Fibroblast of skin of left biceps (primary cell): ENCODE data around the gene NOD2.
A peak's percentile ranks its signal among the peaks of the same experiment; 100 is the strongest.

Source experiments
- DNase-seq, 2 experiments: peaks; one replicate each; pipeline ENCODE4 v3.0.0-alpha.2; 2013; ENCODE audit warnings: low read depth in 2 of 2

Gene NOD2

DNA sequence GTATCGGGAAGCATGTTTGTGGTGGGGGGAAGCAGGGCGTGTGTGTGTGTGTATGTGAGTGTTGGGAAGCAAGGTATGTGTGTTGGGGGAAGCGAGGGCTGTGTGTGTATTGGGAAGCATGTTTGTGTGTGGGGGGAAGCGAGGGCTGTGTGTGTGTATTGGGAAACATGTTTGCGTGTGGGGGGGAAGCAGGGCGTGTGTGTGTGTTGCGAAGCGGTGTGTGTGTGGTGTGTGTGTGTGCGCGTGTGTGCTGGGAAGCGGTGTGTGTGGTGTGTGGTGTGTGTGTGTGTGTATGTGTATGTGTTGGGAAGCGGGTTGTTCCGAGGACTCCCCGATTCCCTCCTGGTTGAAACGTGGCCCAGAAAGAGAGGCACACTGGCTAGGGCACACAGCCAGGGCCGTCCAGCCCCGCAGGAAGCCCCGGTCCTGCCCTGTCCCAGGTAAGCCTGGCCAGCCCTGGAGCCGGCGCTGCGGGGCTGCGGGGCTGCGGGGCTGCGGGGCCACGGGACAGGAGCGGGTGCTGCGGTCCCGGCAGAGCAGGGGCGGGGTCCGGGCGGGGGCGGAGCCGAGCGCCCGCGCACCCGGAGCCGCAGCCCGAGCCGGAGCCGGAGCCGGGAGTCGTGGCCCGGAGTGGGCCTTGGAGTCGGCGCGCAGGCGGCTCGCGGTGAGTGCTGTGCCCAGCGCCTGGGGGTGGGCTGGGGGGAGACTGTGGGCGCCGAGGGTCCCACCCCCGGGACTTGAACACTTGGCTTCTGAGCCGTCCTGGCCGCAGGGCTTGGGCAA, at the start of gene NOD2:
TSS of gene NOD2 (plus strand) at position 608 of the 783 bp plus-strand sequence. CDS start 5,890 bp downstream, outside the sequence.
- no peak for DNase-seq

DNA sequence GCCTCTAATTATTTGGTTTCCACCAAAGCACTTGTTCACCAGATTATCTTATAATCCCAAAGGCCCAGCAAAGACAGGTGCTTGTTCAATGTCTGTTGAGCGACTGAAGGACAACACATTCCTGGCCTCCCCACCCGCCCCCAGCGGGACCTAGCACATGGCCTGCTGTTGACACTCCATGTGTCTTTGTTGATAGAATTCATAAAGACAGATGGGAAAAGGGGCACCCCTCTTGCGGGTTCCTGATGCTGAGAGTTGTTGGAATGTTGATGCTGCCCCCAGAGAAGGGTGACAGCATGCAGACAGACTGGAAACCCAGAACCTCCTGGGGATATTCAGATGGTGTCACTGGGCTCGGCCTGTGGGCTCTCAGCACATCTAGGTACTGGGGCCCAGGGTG, 49.2 kb upstream of the NOD2 start:
- DNase-seq = no peak

DNA sequence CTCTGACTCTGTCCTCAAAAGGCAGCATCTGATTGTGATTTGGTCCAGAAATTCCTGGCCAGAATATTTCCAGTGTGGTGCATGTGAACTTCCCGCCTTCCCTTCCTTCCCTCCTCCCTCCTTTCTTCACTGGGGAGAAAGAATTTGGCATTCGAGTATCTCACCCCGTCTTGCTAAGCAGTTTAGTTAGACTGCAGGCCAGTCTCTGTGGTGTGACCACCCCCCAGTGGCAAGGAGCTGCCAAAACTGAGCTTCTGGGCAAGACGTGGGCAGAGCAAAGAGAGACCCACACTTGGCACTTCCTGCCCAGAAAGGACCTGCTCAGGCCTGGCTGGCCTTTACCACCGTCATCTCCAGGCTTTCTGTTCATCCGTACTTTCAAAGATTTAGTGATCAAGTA, 48.7 kb upstream of the NOD2 start:
- no peak for DNase-seq

DNA sequence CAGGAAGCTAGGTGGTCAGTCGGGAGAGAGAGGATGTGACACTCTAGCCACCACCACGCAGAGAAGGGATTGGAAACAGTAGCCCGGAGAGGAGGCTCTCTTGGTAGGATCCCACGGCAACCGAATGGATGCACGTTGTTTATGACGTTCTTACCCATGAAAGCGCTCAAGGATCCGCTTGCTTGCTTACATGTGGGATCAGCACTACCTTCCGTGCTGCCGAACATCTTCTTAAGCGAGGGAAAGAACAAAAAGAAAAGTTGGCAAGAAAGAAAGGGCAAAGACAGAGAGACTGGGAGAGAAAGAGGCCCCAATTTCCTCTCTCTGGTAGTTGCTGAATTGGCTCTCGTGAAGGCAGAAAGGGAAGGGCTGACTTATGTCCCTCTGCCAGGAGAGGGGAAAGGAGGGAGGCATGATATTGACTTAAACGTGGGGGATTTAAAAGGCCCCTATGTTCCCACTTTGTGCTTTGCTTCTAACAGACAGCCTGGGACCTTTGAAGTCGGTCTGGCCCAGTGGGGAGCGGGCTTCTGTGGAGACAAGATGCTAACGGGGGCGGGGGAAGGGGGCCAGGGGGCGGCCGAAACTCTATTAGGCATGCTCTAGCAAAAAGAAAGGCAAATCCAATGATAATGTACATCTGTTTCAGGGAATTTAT, 47.7 kb upstream of the NOD2 start:
- DNase-seq = no peak

DNA sequence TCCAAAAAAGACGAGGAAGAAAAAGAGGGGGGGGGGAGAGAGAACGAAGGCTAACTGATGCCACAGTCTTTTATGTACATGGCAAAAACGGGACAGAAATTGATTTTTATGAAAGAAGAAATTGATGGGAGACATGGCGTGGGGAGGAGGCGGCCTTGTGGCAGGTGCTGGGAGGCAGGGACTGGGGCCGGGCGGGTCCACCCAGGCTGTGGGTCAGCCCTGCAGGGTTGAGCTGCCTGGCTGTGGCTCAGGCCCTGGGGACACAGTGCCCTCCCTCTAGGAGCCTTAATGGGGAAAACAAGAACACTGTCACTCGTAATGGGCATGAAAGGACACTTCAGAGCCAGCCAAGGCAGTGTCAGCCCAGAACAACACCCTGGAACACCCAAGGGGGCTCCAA, 47.1 kb upstream of the NOD2 start:
- DNase-seq = no peak

DNA sequence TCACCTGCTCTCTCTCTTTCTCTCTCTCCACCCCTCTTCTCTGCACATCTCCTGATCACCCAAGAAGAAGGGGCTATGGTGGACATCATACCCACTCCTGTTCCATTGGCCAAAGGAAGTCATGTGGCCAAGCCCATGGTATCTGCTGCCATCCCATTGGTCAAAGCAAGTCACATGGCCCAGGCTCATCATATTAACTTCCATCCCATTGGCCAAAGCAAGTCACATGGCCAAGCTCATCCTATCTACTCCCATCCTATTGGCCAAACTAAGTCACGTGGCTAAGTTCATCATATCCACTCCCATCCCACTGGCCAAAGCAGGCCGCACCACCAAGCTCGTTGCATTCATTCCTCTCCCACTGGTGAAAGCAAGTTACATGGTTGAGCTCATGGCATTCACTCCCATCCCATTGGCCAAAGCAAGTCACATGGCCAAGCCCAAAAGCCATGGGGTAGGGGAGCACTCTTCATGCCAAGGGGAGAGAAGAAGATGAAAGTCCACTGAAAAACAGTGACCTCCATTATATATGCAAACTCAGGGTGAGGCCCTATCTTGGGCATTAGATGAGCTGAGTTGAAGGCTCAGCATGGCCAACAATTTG, 41.5 kb upstream of the NOD2 start:
- DNase-seq = no peak

DNA sequence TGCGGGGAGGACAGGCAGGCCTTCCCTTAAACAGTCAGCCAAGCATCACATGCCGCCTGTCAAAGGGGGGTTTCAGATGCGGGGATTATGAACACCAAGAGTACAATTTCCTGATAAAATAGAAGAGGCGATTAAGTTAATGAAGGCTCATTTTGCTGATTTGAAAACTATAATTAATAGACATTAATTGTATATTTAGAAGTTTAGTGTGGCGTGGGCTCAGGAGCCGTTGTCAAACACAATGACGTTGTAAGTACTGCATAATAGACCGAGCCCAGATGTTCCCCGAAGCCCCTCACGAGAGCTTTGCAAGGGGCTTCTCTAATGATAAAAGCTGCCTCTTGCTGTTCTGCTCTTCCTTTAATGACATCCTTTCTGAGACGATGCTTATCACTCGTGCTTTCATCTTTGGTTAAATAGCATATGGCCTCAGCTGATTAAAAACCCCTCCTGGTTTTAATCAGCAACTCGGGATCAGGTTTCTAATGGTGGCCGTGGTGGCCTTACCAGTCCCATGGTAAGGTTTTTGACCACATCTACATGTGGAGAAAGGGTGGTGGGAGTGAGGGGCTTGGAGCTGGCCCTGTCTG, 40.5 kb upstream of the NOD2 start:
- no peak for DNase-seq

DNA sequence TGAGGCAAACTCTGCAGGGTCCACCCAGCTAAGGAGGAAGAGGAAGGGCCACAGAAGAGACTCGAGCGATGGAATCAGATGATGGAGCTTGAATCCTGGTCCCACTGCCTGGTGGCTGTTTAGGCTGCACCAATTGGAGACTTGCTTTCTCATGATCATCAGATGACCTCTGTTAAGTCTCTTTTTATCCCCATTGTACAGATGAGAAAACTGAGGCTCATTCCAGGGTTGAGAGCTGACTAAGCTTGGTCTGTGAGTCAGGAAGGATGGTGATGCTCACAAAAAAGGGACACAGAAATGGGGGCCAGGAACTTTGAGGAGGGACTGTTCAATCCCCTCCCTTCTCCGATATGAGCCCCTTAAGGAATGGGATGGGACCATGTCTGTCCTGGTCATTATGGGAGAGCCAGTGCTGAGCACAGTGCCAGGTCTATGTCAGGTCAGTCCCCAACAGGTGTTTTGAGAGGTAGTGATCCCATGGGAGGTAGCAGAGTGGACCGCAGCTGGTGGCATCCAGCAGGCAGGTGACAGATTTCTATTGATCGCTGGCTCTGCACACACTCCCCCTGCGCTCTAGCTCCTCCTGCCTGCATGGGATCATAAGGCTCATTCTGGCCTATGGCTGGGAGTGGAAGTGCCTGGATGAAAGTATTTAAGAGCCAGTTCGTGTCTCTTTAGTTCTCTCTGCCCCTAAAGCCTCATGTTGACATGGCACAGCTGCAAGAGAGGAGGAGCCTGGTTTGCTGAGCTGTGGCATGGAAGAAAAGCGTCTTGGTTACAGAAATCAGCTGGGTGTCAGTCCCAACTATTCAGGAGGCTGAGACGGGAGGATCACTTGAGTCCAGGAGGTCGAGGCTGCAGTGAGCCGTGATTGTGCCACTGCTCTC, 39.5 kb upstream of the NOD2 start:
- no peak for DNase-seq

DNA sequence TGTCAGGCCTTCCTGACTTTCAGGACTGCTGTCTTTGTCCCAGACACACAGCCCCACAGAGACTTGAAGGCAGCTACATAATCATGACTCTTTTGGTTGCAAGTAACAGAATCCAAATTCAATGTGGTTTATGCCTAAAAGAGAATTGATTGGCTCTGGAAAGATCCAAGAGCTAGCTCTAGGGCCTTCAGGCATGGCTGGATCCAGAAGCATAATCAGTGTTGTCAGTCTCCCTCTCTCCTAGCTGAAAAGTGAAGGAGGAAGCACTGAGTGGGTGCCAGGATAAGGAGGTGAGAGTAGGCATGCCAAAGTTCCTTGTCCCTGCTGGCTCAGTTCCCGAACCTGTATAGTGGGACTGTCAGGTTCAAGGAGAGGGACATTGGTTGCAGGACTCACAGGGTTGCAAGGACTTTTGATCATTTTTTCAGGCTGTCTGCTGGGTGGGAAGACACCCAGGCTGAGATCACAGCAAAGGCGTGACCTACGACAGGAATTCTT, 37.8 kb upstream of the NOD2 start:
- no peak for DNase-seq

DNA sequence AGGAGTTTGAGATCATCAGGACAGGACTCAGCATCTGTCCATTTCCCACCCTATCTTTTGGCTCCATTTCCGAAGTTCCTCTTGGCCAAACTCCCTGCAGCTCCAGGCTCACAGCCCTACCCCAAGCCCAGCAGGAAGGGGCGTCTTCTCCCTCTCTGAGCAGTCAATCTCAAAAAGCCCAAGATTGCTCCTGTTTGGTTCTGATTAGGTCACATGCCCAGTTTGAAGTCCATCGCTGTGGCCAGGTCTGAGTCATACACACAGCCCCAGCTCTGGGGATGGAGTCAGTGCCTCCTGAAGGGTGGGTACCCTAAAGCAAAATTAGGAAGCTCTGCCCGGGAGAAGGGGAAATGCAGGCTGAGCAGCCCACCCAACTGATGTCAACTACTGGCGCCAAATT, 36.2 kb upstream of the NOD2 start:
- DNase-seq = no peak

DNA sequence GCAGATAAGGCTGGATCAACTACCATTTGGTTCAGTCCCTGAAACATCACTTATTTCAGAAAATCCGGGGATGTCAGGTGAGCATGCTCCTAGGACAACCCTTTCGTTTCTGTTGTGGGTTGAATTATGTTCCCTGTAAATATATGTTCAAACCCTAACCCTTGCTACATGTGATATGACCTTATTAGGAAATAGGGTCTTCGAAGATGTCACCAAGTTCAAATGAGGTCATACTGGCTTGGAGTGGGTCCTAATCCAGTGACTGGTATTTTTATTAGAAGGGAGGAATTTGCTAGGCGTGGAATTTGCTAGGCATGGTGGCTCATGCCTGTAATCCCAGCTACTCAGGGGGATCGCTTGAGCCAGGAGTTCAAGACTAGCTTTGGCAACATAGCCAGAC, 33.6 kb upstream of the NOD2 start:
- DNase-seq = no peak

DNA sequence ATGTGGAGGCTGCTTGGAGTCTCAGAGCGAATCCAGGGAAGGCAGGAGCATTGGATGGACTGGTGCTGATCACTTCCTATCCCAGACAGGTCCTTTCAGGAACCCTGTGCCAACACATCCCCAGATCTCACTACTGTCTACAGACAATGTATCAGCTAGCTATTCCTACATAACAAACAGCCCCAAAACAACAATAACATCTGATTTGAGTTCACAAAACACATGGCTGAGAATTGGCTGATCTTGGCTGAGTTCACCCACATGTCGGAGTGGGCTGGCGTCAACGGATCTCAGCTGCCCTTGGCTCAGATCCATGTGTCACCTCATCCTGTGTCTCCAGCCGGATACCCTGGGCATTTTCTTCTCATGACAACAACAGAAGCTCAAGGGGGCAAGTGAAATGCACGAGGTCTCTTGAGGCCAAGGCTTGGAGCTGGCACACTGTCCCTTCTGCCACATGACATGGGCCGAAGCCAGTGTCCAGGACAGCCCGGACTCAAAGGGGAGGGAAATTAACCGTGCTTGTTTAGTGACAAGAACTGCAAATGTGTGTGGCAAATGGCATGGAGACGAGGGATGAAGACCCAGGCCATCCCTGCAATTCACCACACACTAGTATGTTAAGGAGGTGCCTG, 31.0 kb upstream of the NOD2 start:
- DNase-seq = no peak

DNA sequence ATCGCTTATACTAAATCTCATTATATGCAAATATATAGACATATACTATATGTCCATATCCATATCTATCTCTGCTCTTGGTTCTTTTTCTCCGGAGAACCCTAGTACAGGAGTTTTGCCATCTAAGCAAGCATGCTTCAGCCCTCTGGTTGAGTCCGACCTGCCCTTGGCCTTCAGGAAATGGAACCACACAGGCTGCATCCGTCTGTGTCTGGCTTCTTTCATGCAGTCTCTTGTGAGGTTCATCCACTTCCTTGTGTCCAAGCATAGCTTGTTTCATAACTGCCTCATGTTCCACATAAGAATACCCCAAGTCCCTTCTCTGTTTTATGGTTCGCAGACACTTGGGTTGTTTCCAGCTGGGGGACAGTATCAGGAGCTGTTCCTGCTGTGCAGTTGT, 29.1 kb upstream of the NOD2 start:
- no peak for DNase-seq

DNA sequence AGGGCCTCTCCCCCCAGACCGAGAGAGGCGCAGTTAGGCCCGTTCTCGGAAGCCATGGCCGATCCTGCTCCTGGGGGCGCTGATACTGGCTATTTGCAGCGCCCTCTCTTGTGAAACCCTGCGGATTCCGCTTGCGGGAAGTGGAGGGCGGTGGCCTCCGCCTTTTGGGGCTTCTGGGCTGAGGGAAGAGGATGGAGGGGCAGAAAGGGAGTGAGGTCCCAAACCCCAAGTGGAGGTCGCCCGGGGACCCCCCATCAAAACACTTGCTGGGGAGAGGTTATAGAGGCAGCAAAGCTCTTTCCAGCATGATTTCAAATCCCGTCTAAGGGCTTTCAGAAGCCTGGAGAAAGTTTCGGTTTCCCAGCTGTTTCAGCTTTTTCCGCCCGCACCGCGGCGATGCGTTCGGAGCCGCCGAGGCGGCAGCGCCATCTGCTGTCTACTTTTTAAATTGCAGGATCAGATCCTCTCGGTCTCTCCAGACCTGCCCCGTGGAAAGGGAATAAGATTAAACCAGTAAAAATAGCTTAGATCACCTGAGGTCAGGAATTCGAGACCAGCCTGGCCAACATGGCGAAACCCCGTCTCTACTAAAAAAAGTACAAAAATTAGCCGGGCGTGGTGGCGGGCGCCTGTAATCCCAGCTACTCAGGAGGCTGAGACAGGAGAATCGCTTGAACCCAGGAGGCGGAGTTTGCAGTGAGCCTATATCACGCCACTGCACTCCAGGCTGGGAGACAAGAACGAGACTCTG, 28.1 kb upstream of the NOD2 start:
- peak; percentile 17 to 26 for DNase-seq

DNA sequence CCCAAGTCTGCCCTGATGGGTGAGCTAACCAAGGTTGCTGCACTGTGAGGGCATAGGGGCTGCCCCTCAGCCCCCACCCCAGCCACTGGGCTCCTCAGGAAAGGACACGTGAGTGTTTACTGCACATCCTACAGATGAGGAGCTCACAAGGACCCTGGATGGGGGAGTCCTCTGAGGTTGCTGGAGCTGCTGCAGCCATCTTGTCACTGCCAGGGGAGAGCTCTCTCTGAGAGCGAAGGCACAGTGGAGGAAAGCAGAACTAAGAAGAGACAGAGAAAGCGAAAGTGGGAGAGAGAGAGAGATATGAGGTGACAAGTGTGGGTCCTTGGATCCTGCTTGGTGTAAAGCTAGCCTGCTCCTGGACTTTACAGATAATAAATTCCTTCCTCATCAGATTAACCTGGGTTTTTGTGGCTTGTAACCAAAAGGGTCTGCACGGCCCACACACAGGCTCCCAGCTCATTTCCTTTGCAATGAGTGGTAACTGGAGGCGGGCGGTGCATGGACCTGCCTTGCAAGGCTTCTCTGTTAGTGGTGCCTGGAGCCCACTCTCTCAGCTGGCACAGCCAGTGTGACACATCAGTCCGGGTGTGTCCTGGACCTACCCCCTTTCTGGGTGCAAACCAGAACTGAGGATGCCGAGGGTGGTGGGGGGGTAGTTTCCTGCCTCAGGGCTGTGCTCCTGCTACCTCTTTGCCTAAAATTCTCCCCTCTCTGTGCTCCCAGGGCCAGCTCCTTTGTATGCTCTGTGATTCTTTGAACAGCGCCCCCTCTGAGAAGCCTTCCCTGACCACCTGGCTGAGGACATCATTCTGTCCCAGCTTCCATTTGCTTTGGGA, 26.5 kb upstream of the NOD2 start:
- no peak for DNase-seq

DNA sequence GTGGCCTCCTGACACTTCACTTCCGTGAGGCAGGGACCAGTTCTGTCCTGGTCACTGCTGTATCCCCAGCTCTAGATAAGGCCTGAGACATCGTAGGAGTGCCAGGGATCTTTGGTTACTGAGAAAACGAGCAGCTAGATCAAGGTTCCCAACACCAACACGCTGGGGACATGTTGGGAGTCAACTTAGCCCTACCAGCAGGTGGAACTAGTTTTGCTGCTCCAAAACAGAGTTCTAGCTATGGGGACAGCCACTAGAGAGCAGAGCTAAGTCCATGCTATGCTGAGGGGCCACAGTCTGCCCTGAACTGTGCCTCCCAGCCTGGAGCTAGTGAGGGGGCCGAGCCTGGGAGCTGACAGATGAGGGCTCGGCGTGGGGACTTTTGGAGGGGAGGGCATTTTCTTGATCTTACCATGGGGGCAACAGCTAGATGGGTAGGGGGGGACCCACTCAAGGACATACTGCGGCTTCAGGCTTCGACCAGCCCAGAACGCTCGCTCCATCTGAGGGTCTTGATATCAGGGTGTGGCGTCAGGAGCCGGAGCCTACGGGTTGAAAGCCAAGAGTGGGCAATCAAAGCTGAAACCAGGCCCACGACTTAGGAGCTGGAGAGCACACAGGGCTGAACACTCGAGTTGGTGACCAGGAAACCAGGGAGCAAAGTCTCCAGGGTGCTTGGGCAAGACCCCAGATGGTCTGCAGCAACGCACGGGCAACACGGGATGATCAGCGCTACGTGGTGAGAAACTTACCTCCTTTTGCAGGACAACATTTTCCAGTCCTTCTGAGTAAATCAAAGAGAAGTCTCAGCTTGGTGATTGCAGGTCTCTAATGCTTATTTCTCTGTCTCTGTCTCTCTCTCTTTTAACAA, 25.7 kb upstream of the NOD2 start:
- no peak for DNase-seq

DNA sequence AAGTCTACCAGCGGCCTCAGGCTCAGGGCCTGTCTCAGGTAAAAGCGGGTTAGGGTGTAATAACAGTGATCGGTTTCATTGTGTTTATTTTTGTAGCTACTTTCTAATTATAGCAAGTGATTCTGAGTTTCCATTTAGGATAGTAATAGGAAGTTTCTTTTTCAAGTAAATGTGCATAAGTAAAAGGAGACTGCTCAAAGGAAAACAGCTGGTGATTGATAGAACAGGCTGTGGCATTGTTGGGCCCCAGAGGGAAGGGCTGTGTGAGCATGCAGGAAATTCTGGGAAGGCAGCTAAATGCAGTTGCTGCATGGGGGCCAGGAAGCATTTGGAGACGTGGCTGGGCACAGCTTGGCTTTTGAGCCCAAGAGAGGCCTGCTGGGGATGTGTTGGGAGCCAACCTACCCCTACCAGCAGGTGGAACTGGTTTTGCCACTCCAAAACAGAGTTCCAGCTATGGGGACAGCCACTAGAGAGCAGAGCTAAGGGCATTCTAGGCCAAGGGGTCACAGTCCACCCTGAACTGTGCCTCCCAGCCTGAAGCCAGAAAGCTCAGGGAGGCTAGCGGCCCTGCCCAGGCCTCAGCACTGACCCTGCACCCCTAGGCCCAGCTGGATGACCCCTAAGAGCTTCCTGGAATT, 24.9 kb upstream of the NOD2 start:
- no peak for DNase-seq

DNA sequence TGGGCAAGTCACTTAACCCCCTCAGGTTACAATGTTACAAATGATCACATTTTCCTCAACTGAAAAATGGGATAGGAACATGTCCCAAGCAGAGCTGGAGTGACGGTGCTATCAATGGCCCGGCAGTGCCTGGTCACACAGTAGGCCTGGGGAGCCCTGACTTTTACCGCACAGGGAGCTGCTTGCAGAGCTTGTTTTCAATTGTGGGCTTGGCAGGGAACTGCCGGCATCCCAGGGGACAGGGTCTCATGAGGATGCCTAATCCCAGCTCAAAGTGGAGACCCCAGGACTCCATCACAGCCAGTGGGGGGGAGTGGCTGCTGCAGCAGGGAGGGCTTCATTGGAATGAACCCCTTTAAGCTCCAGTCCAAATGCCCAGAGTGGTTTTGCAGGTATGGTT, 23.7 kb upstream of the NOD2 start:
- DNase-seq = no peak
